NCI-H82 treated with DMSO at 0.1 percent for 48 hours (cell line): Measurements from ENCODE around the gene MYL3.

Experiments used
- DNase-seq: peaks from one replicate; lab custom pipeline; 2025; ENCODE audit not compliant: unreplicated experiment; lab: John Stamatoyannopoulos, UW

Gene MYL3

DNA sequence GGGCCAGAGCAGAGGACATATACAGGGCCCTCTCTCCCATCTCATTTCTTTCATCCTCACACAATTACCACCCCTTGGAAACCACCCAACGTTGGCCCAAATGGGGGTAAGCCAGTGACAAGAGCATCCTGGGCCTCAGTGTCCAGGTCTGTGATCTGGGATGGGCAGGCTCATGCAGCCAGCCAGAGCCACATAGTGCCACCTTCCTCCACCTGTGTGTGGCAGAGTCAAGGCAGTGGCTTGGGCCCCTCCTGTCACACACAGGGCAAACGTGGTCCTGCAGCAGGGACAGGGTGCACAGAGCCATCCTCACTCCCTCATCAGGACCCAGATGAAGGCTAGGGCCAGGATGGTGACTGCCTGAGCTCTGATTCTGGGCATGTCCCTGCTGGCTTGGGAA lies 2.3 kb upstream of the MYL3 start:
- no peak for DNase-seq

DNA sequence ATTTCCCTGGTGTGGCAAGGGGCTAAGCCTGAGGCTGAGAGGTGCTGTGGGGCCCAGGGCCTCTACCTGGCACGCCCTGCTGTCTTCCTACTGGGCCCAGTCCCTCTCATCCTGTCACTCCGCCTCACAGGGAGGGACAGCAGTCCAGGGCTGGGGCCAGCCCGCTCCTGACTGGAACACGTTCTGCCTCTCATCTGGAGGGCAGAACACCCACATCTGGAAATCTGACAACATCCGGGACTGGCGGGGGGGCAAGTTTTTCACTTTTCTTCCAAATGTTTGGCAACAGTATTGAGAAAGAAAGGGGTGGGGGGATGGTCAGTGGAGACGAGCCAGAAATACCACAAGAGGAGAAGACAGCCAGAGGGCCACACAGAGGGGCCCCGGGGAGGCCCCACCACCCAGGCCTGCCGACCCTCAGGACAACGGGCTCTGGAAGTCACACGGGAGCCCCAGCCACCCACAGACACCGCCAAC lies 1.8 kb upstream of the MYL3 start:
- DNase-seq: no peak

DNA sequence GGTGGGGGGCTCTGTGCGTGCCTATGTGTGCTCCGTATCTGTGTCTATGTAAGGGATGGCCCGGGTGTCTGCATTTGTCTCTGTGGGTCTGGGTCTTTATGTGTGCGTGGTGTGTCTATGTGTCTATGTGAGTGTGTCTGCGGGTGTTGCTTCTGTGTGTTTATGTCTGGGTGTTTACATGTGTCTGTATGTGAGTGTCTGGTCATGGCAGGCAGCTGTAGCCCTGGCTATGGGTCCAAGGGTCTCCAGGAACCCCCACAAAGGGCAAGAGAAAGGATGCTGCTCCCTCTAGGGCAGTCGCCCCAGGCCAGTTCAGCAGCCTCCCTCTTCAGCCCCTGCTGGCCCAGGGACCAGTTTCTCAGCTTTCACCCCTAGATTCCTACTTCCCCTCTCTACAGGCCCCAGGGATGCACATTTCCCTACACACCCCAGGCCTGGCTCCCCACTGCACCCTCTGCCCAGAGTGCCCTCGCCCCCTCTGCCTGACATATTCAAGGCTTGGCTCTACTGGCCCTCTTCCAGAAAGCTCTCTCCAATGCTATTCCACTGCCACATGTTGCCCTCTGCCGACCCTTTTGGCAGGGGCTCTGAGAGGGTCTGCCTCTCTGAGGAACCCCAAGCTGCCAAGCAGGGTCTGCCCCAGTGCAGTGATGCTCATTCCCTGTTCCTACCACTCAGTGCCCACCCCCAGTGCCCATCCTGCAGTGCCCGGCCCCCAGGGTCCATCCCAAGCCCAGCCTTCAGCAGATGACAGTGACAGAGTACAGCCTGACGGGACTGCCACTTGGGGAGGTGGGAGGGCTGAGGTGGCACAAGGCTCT lies 1.0 kb upstream of the MYL3 start:
- DNase-seq: no peak

DNA sequence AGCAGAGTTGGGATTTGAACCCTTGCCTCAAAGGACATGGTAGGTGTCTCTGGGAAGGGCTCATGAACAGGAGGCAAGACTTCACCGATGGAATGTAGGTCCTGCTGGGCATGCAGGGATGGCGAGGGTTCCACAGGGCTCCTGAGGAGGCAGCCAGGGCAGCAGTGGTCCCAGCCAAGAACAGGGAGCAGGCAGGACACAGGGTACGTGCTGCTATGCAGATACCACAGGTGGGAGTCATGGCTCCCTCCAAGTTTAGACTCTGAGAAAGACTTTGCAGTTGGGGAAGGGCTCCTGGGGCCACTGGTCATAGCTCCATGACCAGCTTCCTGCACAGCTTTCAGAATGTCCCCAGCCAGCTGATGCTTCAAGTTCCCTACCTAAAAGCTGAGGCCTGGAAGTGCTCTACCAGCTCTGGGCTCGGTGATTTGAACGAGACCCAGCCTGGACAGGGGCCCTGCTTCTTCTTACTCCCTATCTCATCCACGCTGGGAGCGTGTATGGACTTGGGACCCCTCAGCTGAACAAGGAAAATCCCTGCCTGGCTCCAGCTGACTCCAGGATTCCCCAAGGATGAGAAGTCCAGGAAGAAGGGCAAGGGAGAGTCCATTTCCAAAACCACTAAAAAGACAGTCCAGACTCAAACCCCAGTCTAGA lies 747 bp downstream of the MYL3 start:
- no peak for DNase-seq

DNA sequence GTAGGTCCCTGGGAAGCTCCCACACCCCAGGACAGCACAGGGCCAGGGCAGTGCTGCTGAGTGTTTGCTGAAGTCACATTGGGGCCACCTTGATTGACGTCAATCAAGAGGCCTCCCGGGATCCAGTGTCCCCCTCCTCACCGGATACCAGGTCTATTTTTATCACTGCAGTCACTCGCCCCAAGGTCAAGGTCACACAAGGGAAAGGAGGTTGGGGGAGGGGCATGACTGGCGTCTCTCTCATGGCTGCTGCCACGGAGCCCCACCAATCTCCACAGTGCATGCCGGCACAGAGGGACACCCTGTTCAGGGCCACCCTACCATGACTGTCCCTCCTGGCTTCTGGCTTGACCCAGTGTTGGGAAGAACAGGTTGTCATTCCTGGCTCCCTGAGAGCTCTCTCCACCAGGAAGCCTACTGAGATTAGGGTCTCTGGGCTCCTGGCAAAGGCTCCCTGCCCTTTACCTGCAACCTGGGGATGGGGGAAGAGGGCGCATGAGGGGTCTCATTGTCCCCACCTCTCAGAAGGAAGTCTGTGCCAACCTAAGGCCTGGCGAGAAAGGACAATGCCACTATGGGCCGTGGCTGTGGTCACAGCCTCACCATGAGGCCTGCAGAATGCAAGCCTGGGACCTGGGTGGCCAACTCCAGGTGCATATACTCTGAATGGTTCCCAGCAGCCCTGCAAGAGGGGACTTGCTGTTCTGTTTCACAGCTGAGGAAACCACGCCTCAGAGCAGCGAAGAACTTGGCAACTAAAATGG lies 1.5 kb downstream of the MYL3 start:
- DNase-seq: no peak

DNA sequence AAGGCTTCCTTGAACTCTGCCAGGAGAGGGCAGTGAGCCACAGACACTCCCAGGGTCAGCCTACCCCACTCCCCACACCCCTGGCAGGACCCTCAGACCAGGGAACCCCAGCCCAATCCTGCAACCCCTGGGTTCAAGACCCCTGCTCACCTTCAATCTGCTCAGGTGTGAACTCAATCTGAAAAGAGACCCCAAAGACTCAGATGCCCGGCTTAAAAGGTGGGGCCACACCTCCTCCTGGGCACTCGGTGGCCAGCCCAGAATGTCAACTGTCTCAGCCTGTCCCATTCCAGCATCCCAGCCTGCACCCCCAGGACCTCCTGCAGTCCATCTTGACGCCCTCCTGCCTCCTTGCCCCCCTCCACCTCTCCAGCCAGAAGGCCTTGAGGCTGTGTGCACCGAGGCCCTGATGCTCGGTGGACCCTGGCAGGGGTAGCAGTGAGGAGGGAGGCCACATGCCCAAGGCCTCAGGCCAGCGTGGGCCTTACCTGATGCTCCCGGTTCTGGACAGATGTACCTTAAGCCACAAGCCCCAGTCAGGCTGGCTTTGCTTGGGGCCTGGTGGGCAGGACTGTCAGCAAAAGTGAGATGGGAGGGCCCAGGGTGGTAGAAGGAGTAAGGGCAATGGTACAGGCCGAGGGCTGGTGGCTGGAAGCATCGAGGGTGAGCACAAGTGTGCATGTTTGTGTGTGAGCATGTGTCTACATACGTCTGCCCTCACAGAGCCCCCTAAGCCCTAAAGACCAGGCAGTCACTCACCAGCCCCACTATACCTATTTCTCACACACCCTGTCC lies 2.2 kb downstream of the MYL3 start:
- no peak for DNase-seq

DNA sequence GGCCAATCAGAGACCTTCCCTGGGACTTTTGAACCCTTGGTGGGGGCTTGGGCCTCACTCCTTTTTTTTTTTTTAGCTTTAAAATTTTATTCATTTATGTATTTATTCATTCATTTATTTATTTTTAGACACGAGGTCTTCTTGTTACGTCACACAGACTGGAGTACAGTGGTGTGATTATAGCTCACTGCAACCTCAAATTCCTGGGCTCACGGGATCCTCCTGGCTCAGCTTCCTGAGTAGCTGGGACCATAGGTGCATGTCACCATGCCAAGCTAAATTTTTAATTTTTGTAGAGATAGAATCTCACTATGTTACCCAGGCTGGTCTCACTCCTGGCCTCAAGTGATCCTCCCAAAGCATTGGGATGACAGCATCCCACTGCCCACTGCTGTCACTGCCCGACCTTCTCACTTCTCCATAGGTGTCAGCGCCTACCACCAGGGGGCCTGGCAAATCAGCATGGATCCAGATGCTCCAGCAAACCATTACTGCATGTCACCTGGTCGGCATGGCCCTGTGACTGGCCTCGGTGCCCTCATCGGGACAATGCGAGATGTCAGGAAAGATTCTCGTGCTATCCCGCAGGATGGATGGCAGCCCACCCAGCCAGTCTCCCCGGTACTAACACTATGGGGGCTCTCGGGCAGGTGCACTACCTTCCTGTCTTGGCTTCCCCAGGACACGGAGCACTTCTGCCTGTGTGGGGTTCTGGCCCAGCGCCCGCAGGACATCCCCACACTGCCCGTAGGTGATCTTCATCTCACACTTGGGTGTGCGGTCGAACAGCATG lies 3.0 kb downstream of the MYL3 start:
- no peak for DNase-seq

DNA sequence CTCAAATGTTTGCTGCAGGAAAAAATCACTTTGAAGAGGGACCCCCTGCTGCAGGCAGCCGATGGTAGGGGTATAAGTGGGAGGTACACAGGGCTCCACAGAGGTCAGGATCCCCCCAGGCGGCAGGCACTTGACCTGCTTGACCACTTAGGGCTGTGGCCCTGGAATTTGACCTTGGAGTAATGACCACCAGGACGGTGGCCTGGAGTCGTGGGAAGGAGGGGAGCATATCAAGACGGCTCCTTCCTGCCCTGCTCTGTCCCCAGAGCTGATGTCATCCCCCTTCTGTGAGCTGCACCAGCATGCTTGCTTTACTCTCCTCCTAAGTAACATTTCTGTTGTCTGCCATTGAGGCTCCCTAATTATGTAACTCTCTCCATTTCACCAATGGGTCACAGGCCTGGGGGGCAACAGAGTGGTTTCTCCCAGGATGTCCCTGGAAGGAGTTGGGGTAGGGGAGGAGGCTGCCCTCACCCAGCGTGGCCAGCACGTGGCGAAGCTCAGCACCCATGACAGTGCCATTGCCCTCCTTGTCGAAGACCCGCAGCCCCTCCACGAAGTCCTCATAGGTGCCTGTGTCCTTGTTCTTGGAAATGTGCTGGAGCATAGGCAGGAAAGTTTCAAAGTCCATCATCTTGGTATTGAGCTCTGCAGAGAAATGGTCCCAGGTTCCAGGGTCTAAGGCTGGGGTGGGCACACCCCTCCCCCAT lies 4.1 kb downstream of the MYL3 start:
- DNase-seq: no peak

DNA sequence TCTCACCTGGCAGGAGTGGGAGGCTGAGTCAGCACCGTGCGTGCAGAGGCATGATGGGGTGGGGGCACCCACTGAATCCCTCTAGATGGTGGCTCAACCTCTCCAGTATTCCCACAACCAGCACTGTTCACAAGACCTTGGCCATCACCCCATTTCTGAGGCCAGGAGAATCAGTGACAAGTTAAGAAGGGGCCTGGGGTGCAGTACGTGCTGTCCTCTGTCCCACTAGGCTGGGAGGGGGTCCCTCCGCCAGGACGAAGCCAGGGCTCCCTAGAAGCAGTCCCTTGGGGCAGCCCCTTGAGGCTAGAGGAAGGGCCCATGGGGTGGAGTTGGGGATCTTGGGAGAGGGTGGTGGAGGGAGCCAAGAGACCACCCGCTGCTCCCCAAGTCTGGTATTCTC lies 4.8 kb downstream of the MYL3 start:
- DNase-seq: no peak

DNA sequence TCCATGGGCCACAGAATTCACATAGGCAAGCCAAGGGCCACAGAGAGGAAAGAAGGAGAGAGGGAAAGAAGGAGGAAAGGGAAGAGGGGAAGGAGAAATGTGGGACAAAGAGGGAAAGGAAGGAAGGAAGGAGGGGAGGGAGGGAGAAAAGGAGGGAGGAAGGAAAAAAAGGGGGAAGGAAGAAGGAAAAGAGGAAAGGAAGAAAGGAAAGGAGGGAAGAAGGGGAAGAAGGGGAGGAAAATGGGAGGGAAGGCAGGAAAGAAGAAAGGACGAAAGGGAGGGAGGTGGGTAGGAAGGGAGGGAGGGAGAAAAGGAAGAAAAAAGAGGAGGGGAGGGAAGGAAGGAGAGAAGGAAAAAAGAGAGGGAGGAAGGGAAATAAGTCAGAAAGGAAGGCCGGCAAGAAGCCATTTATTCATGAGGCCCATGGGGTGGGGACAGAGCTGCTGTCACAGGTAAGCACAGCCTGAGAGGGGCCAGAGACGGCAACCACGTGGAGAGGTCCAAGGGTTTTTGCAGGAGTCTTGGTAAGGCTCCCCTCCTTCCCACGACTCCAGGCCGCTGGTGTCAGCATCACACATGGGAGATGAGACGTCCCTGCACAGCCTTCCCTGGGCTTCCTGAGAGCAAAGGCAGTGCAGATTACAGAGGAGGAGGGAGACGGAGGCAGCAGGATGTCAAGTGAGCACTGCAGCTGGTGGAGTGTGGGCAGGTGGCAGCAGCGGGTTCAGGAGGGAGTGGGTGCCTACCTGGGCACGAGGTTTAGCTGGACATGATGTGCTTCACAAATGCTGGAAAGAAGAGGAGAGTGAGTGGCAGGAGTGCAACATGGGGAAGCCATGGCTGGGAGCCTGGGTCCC lies 5.5 kb downstream of the MYL3 start:
- DNase-seq: no peak

DNA sequence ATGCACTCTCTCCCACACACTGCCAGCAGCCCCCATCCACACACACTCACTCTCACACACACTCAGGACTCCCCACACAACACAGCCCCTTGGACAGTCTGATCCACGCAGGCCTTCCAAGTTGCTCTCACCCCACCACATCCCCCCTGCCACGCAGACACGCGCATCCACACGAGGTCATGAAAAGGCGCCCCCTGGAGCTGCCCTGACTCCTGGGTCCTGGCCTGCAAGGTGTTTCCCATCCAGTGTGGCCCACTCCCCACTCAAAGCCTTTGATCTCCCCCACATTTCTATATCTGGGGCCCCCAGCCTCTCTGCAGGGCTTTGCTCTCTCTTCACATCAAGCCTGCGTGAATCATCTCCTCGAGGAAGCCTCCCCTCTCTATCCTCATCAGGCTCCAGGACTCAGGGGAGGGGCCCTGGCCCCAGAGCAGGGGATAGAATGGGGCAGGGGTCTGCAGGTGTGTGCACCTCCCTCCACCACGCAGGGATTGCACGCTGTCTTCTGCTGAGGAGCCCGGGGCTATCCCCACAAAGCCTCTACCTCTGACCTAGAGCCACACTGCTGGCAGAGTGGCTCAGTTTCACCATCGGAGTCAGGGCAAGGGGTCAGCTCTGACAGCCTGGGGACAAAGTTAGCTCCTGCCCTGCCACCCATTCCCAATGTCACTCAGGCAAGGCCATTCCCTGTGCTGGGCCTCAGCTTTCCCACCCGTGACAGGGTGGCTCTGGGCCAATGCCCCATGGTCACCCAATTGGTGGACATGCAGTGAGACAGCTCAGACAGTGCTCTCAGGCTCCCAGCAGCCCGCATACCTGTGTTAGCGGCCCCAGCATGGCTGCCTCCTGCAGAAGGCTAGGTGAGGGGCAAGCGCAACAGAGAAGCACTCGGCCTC lies 6.4 kb downstream of the MYL3 start:
- no peak for DNase-seq

DNA sequence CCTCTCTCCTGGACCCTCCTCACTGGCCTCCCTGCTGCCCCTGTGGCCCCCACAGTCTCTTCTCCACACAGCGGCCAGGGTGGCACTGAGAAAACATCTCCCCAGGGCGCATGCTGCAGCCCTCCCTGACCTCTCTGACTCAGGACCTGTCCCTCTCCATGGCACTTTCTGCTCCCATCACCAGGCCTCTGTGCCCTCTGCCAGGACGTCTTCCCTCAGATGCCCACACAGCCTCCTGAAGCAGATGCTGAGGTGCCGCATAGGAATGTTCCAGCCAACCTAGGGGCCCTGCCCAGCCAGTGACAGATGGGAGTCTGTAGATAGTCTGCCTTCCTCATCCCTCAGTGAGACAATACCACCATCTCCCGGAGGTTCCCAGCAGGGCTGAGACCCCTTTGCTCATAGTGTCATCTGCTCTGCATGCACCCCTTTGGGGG lies 8.7 kb downstream of the MYL3 start:
- DNase-seq: no peak

DNA sequence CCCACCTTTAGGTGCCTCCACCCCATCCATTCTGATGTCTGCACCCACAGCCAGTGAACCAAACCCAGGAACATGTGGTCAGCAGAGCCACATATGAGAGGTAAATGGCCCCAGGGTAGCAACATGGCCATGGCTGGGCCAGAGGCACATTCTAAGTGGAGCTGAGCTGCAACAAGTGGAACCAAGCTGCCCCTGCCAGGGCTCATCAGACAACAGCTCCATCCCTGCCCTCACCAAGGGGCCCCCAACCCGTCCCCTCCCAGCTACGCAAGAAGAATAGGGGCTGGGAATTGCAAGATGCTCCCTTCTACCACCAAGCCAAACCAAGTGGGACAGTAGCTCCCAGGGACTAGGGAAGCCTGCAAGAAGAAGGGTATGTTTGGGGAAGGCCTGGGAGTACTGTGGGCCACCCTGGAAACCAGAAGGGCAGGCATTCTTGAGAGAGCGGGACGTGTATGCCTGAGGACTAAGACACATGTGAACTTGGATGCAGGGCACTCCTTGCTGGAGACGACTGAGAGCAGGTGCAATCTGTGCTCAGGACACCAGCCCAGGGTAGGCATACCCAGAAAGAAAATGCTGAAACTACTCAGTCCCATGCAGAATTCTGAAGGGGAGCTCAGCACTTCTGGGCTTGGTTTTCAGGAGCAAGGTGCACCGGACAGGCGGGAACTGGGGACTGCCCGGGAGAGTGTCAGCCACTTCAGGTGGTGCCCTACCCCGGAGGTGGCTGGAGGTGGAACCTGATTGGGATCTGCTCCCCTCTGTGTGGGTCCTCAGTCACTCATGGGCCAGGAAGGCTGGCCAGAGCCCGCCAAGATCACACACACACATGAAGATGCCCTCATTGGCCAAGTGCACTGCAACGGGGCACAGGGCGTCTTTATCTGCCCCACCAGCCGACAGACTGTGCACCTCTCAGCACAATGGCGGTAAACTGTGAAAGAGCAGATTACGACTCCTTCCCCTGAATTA lies 9.5 kb downstream of the MYL3 start:
- DNase-seq: no peak

DNA sequence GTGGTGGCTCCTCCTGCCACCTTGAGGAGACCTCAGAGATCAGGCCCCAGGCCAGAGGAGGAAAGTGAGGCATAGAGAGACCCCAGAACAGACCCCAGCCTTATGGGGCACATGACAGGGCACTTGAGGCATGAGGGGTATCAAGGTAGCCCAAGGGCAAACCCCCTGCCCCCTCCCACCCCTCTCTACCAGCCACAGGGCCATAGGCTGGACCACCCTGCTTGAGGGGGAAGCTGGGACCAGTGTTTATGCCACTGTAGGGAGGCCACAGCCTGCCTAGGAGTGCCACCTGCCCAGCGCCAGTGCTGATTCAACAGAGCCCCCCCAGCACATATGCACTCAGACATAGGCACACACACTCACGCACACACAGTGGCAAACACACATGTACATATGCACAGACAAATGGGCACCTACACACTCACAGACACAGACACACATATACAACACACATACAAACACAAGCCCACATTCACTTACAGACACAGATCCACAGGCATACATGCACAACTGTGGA lies 10.3 kb downstream of the MYL3 start:
- DNase-seq: no peak

DNA sequence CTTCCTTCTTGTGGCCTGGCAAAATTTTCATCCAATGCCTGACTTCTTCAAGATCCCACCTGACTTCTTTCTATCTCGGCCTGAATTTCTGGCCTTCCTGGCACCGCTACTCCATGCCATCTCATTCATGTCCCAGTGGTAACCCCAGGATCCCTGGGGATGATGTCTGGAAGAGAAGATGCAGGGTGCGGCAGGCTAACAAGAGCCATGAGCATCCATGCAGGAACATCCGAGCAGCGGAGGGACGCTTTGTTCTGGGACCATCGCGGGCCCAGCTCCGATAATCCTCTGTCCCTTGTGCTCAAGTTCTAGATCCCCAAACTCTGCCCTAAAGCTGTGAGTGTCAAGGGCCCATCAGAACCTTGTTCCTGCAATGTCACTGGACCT lies 10.9 kb downstream of the MYL3 start:
- no peak for DNase-seq
